Uterus (tissue), 4 donors: ENCODE results near the gene ZCWPW1. TPM values are rescaled to one million over a fixed set of nuclear protein-coding genes. Genes with fewer than 3 reads are reported as not detected.
"Not testable (repeated sequence)": the region's sequence is repeated elsewhere in the genome, so short reads cannot be mapped to it uniquely, and the experiment has no call there.

Experiments
- DNase-seq, 2 donors: peaks; one replicate each; pipeline ENCODE4 v3.0.0-alpha.2; 2019 to 2020
- H3K27ac ChIP-seq, 2 donors: fragments of 200-600 bp; sonication (generic); 1 replicate in 1 of 2; 2 replicates in 1 of 2; pipeline ENCODE4 v1.5.1; 2016 to 2018
- H3K27me3 ChIP-seq, 2 donors: fragments of 200-600 bp; sonication (generic); one replicate each; pipeline ENCODE4 v1.5.1; 2018 to 2019; ENCODE audit warnings: control low read depth in 1 of 2
- H3K36me3 ChIP-seq, 2 donors: fragments of 200-600 bp; sonication (generic); one replicate each; pipeline ENCODE4 v1.5.1; 2019; ENCODE audit warnings: control low read depth in 1 of 2
- H3K4me1 ChIP-seq, 2 donors: fragments of 200-600 bp; sonication (generic); one replicate each; pipeline ENCODE4 v1.5.1; 2018 to 2019; ENCODE audit warnings: control low read depth in 1 of 2
- H3K4me3 ChIP-seq, 2 donors: fragments of 200-600 bp; sonication (generic); 1 replicate in 1 of 2; 2 replicates in 1 of 2; pipeline ENCODE4 v1.5.1; 2018 to 2019; ENCODE audit warnings: mild to moderate bottlenecking in 1 of 2
- H3K9me3 ChIP-seq, 2 donors: fragments of 200-600 bp; sonication (generic); one replicate each; pipeline ENCODE4 v1.5.1; 2019; ENCODE audit warnings: control low read depth in 1 of 2
- POLR2A ChIP-seq, 2 donors: fragments of 450-650 bp; IDR thresholded peaks; one replicate each; pipeline ENCODE4 v1.6.1; 2016; ENCODE audit warnings: antibody characterized with exemption in 2 of 2, mild to moderate bottlenecking in 1 of 2, moderate library complexity in 1 of 2
- intact Hi-C: fragments of 100-400 bp; cut with DNase I; formaldehyde crosslinking; loops from one replicate; pipeline ENCODE4 v1.15.1; 2023; ENCODE audit warnings: low total_unique reads
- total RNA-seq, 4 donors: library from RNA; depleted of rRNA in 3 of 4; stranded (reverse); fragments of >200 nt in 3 of 4; gene quantifications; one replicate each; pipeline versions ENCODE4 v1.1.0 to v1.2.4, GENCODE V29; 2014 to 2023
- TF ChIP-seq, protein P1 (sequence below), 4 experiments: fragments of 200-600 bp in 2 of 4; fragments of 450-650 bp in 2 of 4; sonication (generic) in 2 of 4; IDR thresholded peaks; one replicate each; pipeline ENCODE4 v1.5.1; 2016 to 2019; ENCODE audit warnings: antibody characterized with exemption in 4 of 4, mild to moderate bottlenecking in 2 of 4, moderate library complexity in 1 of 4
- donor health status: DM: yes; HTN: yes; CAD: no.

ZCWPW1 gene
- total RNA-seq, 4 donors from 2014 or later: 1.5 to 6.1 (median 5.2) TPM; not detected in 1

DNA sequence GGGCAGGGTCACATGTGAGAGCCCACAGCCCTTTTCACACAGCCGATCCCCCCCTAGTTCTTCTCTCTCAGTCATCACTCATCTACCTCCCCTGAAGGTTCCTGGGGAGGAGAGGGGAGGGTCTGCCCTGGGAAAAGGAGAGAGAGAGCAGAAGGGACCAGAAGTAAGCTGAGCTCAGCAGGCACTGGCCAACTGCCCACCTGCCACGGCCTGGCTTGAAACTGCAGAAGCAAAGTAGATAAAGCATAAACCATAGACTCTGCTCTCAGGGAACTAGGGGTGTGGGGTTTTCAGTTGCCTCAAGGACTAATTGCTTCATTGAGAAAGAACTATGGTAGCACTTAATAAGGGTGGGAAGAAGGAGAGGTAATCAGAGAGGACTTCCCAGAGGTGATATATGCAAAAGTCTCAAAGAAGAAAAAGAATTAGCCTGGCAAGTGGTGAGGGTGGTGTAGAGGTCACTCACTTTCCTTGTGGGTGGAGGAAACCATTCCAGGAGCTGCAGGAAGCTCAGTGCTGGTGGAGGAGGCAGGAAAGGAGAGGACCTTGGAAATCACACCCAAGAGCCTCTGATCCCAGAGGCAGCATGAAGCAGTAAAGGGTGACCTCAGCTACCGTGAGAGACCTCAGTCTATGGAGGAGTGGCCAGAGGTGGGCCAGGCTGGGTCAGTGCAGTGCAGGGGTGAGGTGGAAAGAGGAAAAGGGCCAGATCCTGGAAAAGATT lies 38.1 kb downstream of the ZCWPW1 start:
- DNase-seq: no peak
- TF ChIP-seq, protein P1, sequence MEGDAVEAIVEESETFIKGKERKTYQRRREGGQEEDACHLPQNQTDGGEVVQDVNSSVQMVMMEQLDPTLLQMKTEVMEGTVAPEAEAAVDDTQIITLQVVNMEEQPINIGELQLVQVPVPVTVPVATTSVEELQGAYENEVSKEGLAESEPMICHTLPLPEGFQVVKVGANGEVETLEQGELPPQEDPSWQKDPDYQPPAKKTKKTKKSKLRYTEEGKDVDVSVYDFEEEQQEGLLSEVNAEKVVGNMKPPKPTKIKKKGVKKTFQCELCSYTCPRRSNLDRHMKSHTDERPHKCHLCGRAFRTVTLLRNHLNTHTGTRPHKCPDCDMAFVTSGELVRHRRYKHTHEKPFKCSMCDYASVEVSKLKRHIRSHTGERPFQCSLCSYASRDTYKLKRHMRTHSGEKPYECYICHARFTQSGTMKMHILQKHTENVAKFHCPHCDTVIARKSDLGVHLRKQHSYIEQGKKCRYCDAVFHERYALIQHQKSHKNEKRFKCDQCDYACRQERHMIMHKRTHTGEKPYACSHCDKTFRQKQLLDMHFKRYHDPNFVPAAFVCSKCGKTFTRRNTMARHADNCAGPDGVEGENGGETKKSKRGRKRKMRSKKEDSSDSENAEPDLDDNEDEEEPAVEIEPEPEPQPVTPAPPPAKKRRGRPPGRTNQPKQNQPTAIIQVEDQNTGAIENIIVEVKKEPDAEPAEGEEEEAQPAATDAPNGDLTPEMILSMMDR (IDR thresholded peaks at IDR 0.05): no peak
- TF ChIP-seq POLR2A (IDR thresholded peaks at IDR 0.05): no peak
- no peaks in the 10 kb centered on the region for H3K36me3 ChIP-seq
- H3K4me1 ChIP-seq: no peaks in the 10 kb centered on the region
- H3K9me3 ChIP-seq: no peaks in the 10 kb centered on the region
- no peaks in the 10 kb centered on the region for H3K27me3 ChIP-seq
- H3K4me3 ChIP-seq: no peak overlapping the region
- intact Hi-C loops: no loop called here
- no peak overlapping the region for H3K27ac ChIP-seq

DNA sequence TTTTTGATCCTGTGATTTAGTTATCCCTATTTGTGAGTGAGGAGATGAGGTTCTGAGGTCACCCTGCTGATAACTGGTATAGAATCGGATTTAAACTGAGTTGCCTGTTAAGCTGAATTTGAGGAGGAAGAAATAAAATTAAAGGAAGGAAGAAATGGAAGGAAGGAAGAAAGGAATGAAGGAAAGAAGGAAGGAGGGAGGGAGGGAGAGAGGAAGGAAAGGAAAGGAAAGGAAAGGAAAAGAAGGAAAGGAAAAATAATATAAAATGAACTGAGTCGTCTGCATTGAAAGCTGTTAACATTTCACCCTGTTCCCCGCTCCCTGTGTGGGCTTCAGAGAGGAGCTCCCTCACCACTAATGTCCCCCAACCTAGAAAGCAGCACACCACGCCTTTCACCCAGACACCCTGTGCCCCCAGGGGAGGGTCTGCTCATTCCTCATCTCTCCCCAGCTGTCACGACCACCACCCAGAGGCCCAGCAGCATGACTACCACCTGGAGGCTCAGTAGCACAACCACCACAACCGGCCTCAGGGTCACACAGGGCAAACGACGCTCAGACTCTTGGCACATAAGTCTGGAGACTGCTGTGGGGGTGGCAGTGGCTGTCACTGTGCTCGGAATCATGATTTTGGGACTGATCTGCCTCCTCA lies 38.9 kb downstream of the ZCWPW1 start:
- Histone ChIP-seq H3K27ac (no peak overlapping the region), H3K27me3 (no peaks in the 10 kb centered on the region), H3K36me3 (no peaks in the 10 kb centered on the region), H3K4me1 (no peaks in the 10 kb centered on the region), H3K4me3 (no peak overlapping the region), H3K9me3 (no peaks in the 10 kb centered on the region)
- TF ChIP-seq, protein P1 (IDR thresholded peaks at IDR 0.05): no peak
- no peak for TF ChIP-seq POLR2A (IDR thresholded peaks at IDR 0.05)
- intact Hi-C loops: no loop called here
- DNase-seq: no peak

DNA sequence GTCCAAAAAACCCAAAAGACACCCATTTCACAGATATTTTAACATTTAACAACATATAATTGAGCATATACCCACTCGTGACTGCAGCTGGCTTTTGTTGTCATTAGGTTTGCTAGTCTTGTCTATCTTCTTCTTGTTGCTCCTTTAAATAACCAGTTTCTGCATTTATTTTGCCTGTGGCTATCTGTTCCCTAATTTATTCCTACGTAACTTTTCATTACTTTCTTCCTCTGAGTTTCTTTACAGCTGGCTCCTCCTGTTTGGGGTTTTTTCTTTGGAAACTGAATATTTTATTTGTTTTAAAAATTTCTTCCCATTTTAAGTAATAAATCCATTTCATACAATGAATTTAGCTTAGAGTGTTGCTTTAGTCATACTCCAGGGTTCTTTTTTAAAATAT lies 40.8 kb downstream of the ZCWPW1 start:
- no peaks in the 10 kb centered on the region for H3K27me3 ChIP-seq
- TF ChIP-seq POLR2A (IDR thresholded peaks at IDR 0.05): no peak
- TF ChIP-seq, protein P1 (IDR thresholded peaks at IDR 0.05): no peak
- no peak for DNase-seq
- H3K36me3 ChIP-seq: no peaks in the 10 kb centered on the region
- no peak overlapping the region for H3K27ac ChIP-seq
- intact Hi-C loops: no loop called here
- H3K4me3 ChIP-seq: no peak overlapping the region
- no peaks in the 10 kb centered on the region for H3K4me1 ChIP-seq
- no peaks in the 10 kb centered on the region for H3K9me3 ChIP-seq

DNA sequence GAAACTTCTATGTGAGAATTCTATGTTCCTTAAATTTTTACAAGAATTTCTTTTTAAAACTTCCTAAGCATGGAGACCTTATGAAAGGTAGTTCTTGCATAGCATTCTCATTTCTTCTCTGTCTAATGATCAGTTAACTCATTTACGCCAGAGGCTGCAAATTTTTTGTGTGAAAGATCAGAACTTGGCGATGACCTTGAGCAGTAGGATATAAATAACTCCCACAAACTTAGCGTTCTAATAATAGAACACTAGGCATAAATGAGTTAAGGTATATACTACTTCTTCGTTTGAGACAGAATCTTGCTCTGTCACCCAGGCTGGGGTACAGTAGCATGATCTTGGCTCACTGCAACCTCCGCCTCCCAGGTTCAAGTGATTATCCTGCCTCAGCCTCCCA lies 41.6 kb downstream of the ZCWPW1 start:
- Histone ChIP-seq H3K27ac (no peak overlapping the region), H3K9me3 (no peaks in the 10 kb centered on the region), H3K4me3 (no peak overlapping the region), H3K27me3 (no peaks in the 10 kb centered on the region), H3K4me1 (no peaks in the 10 kb centered on the region), H3K36me3 (no peaks in the 10 kb centered on the region)
- intact Hi-C loops: no loop called here
- DNase-seq: no peak
- TF ChIP-seq POLR2A (IDR thresholded peaks at IDR 0.05): no peak
- TF ChIP-seq, protein P1 (IDR thresholded peaks at IDR 0.05): no peak

DNA sequence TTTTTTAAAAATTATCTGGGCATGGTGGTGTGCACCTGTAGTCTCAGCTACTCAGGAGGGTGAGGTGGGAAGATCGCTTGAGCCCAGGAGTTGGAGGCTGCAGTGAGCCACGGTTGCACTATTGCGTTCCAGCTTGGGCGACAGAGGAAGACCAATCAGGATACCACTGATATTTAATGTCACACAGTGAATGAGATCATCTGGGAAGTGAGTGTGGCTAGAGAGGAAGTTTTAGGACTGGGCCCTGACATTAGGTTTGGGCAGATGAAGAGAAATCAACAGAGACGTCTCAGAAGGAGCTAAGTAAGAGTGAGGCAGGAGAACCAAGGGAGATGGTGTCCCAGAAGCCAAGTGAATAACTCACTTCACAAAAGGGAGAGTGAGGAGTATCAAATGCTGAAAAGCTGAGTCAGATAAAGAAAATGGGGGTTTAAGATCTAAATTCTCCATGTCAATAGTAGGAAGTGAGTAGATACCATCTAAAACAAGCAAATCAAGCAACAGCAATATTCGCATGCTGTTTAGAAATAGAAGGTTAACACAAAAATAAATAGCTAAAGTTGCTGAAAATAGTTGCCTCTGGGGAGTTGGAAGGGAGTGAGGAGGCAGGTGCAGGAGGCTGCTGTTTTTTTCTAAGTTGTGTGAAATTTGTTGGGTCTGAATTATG lies 43.7 kb downstream of the ZCWPW1 start:
- H3K27me3 ChIP-seq: no peaks in the 10 kb centered on the region
- TF ChIP-seq, protein P1 (IDR thresholded peaks at IDR 0.05): no peak
- no peak for TF ChIP-seq POLR2A (IDR thresholded peaks at IDR 0.05)
- H3K9me3 ChIP-seq: no peaks in the 10 kb centered on the region
- intact Hi-C loops: no loop called here
- H3K36me3 ChIP-seq: no peaks in the 10 kb centered on the region
- DNase-seq: no peak
- H3K4me3 ChIP-seq: no peak overlapping the region
- H3K27ac ChIP-seq: no peak overlapping the region
- no peaks in the 10 kb centered on the region for H3K4me1 ChIP-seq

DNA sequence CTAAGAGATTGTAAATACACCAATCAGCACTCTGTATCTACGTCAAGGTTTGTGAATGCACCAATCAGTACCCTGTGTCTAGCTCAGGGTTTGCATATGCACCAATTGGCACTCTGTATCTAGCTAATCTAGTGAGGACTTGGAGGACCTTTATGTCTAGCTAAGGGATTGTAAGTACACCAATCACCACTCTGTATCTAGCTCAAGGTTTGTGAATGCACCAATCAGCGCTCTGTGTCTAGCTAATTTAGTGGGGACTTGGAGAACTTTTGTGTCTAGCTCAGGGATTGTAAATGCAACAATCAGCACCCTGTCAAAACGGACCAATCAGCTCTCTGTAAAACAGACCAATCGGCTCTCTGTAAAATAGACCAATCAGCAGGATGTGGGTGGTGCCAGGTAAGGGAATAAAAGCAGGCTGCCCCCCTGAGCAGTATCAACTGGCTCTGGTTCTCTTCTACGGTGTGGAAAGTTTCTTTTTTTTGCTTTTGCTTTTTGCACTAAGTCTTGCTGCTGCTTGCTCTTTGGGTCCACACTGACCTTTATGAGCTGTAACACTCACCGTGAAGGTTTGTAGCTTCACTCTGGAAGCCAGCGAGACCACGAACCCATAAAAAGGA lies 46.2 kb downstream of the ZCWPW1 start:
- H3K36me3 ChIP-seq, H3K9me3 ChIP-seq, H3K27me3 ChIP-seq, H3K27ac ChIP-seq, DNase-seq, H3K4me1 ChIP-seq, intact Hi-C loops, H3K4me3 ChIP-seq: not testable (repeated sequence)

DNA sequence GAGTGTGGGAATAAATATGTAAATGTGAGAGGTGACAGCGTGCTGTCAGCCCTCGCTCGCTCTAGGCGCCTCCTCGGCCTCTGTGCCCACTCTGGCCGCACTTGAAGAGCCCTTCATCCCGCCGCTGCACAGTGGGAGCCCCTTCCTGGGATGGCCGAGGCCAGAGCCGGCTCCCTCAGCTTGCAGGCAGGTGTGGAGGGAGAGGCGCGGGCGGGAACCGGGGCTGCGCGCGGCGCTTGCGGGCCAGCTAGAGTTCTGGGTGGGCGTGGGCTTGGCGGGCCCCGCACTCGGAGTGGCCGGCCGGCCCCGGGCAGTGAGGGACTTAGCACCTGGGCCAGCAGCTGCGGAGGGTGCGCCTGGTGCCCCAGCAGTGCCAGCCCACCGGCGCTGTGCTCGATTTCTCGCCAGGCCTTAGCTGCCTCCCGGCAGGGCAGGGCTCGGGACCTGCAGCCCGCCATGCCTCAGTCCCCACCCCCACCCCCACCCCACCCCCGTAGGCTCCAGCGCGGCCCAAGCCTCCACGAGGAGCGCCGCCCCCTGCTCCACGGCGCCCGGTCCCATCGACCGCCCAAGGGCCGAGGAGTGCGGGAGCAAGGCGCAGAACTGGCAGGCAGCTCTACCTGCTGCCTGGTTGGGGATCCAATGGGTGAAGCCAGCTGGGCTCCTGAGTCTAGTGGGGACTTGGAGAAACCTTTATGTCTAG lies 46.8 kb downstream of the ZCWPW1 start:
- H3K27me3 ChIP-seq, H3K36me3 ChIP-seq, DNase-seq, H3K4me3 ChIP-seq, intact Hi-C loops, H3K9me3 ChIP-seq, H3K27ac ChIP-seq, H3K4me1 ChIP-seq: not testable (repeated sequence)
